Neural cell (in vitro differentiated cells): ENCODE results near the gene PALD1. TPM values are rescaled to one million over a fixed set of nuclear protein-coding genes. Genes with fewer than 3 reads are reported as not detected.

Experiments used
- H2AFZ ChIP-seq: fragments of 200-600, 300-800 bp; sonication (generic), shearing (Covaris generic); 2 replicates; pipeline ENCODE4 v1.6.0; 2014; ENCODE audit warnings: low read depth, mild to moderate bottlenecking, antibody characterized with exemption, low read length, moderate library complexity
- H3F3A ChIP-seq: fragments of 200-600 bp; shearing (Covaris generic); 2 replicates; pipeline ENCODE4 v1.6.1; 2016; ENCODE audit warnings: mild to moderate bottlenecking, moderate library complexity, mixed read lengths, antibody characterized with exemption, low read length; ENCODE audit not compliant: insufficient read depth, poor library complexity, severe bottlenecking
- H3K27ac ChIP-seq: fragments of 200-600, 300-800 bp; sonication (generic), shearing (Covaris generic); 2 replicates; pipeline ENCODE4 v1.5.1; 2014; ENCODE audit warnings: mild to moderate bottlenecking, low read length, moderate library complexity
- H3K27me3 ChIP-seq: fragments of 300-800, 200-600 bp; sonication (generic), shearing (Covaris generic); 2 replicates; pipeline ENCODE4 v1.6.0; 2014; ENCODE audit warnings: mild to moderate bottlenecking, low read depth, low read length, moderate library complexity; ENCODE audit not compliant: insufficient read depth
- H3K36me3 ChIP-seq: fragments of 300-800, 200-600 bp; sonication (generic), shearing (Covaris generic); 2 replicates; pipeline ENCODE4 v1.5.1; 2014; ENCODE audit warnings: mild to moderate bottlenecking, antibody characterized with exemption, low read length, moderate library complexity; ENCODE audit not compliant: insufficient read depth
- H3K4me2 ChIP-seq: fragments of 300-800, 200-600 bp; sonication (generic), shearing (Covaris generic); 2 replicates; pipeline ENCODE4 v1.6.0; 2014; ENCODE audit warnings: mild to moderate bottlenecking, low read length
- H3K4me3 ChIP-seq: fragments of 300-800, 200-600 bp; sonication (generic), shearing (Covaris generic); 2 replicates; pipeline ENCODE4 v1.5.1; 2014; ENCODE audit warnings: mild to moderate bottlenecking, low read length, moderate library complexity
- H3K79me2 ChIP-seq: fragments of 200-600 bp; shearing (Covaris generic); replicated peaks from 2 replicates; pipeline ENCODE4 v1.6.0; 2014; ENCODE audit warnings: mild to moderate bottlenecking, low read length, moderate library complexity; ENCODE audit not compliant: insufficient read depth
- H3K9ac ChIP-seq: fragments of 300-800, 200-600 bp; sonication (generic), shearing (Covaris generic); 2 replicates; pipeline ENCODE4 v1.6.1; 2016; ENCODE audit warnings: mild to moderate bottlenecking, low read length, mixed read lengths
- H3K9me2 ChIP-seq: fragments of 200-600 bp; shearing (Covaris generic); 2 replicates; pipeline ENCODE4 v1.6.1; 2016; ENCODE audit warnings: mild to moderate bottlenecking, low read length, mixed read lengths; ENCODE audit not compliant: insufficient read depth
- H3K9me3 ChIP-seq: fragments of 200-600, 300-800 bp; sonication (generic), shearing (Covaris generic); 2 replicates; pipeline ENCODE4 v1.6.1; 2016; ENCODE audit warnings: mild to moderate bottlenecking, mixed run types, low read length, moderate library complexity, mixed read lengths
- H4K20me1 ChIP-seq: fragments of 200-600 bp; shearing (Covaris generic); 2 replicates; pipeline ENCODE4 v1.6.1; 2016; ENCODE audit warnings: mild to moderate bottlenecking, mixed run types; ENCODE audit not compliant: insufficient read depth
- EP300 ChIP-seq: fragments of 450-650 bp; conservative IDR thresholded peaks from 2 replicates; pipeline ENCODE4 v1.6.1; 2014; ENCODE audit warnings: antibody characterized with exemption, mild to moderate bottlenecking, moderate library complexity; ENCODE audit not compliant: poor library complexity, severe bottlenecking
- EZH2 ChIP-seq: fragments of 200-600, 300-800 bp; shearing (Covaris generic), sonication (generic); IDR thresholded peaks from 2 replicates; pipeline ENCODE4 v1.6.1; 2014; ENCODE audit warnings: antibody characterized with exemption, low read length, borderline replicate concordance, mild to moderate bottlenecking; ENCODE audit not compliant: insufficient read depth, poor library complexity, severe bottlenecking
- MXI1 ChIP-seq: fragments of 450-650 bp; conservative IDR thresholded peaks from 2 replicates; pipeline ENCODE4 v1.6.1; 2014; ENCODE audit warnings: antibody characterized with exemption, mild to moderate bottlenecking; ENCODE audit not compliant: poor library complexity, severe bottlenecking
- POLR2AphosphoS5 ChIP-seq: IDR thresholded peaks from 2 replicates; pipeline ENCODE4 v1.6.1; 2012
- RAD21 ChIP-seq: fragments of 450-650 bp; conservative IDR thresholded peaks from 2 replicates; pipeline ENCODE4 v1.6.1; 2014; ENCODE audit warnings: antibody characterized with exemption, mild to moderate bottlenecking, moderate library complexity
- SMC3 ChIP-seq: fragments of 450-650 bp; conservative IDR thresholded peaks from 2 replicates; pipeline ENCODE4 v1.6.1; 2014; ENCODE audit warnings: antibody characterized with exemption, mild to moderate bottlenecking, moderate library complexity; ENCODE audit not compliant: poor library complexity
- TAF1 ChIP-seq: IDR thresholded peaks from 2 replicates; pipeline ENCODE4 v1.6.1; 2012; ENCODE audit warnings: low read depth
- polyA plus RNA-seq: library from polyadenylated mRNA; depleted of rRNA; stranded (reverse); fragments of >200 nt; gene quantifications from 2 replicates; pipeline ENCODE4 v1.2.3, GENCODE V29; 2014
- TF ChIP-seq, protein P1 (sequence below): IDR thresholded peaks from 2 replicates; pipeline ENCODE4 v1.6.1; 2012; ENCODE audit warnings: borderline replicate concordance
- TF ChIP-seq, protein P2 (sequence below): fragments of 450-650 bp; IDR thresholded peaks from 2 replicates; pipeline ENCODE4 v1.5.1; 2014; ENCODE audit warnings: antibody characterized with exemption, mild to moderate bottlenecking, moderate library complexity; ENCODE audit not compliant: poor library complexity, severe bottlenecking

Gene PALD1
- polyA plus RNA-seq, 1 donor from 2014 or later = 1.1 TPM

GRCh38 chr10:70540789-70541360 is 62.3 kb downstream of the PALD1 start:
- Histone ChIP-seq H3K9ac (no peak overlapping the region), H3F3A (no peaks in the 10 kb centered on the region), H4K20me1 (no peaks in the 10 kb centered on the region), H3K36me3 (no peaks in the 10 kb centered on the region), H3K27me3 (no peaks in the 10 kb centered on the region), H3K79me2 (no peaks in the 10 kb centered on the region), H2AFZ (no peak overlapping the region), H3K27ac (no peak overlapping the region), H3K4me3 (no peak overlapping the region), H3K9me3 (no peaks in the 10 kb centered on the region), H3K4me2 (no peak overlapping the region), H3K9me2 (no peaks in the 10 kb centered on the region)
- TF ChIP-seq MXI1 = no peak

- Histone ChIP-seq H3K27me3 (no peaks in the 10 kb centered on the region), H3F3A (no peaks in the 10 kb centered on the region), H3K9ac (no peak overlapping the region), H3K9me3 (no peaks in the 10 kb centered on the region), H3K9me2 (no peaks in the 10 kb centered on the region), H2AFZ (no peak overlapping the region), H3K36me3 (no peaks in the 10 kb centered on the region), H4K20me1 (no peaks in the 10 kb centered on the region), H3K4me2 (no peak overlapping the region), H3K4me3 (no peak overlapping the region), H3K27ac (no peak overlapping the region), H3K79me2 (no peaks in the 10 kb centered on the region)
- TF ChIP-seq EZH2 (no peak), RAD21 (no peak), POLR2AphosphoS5 (no peak), EP300 (no peak), TAF1 (no peak), MXI1 (no peak), SMC3 (no peak)
- TF ChIP-seq, protein P1, sequence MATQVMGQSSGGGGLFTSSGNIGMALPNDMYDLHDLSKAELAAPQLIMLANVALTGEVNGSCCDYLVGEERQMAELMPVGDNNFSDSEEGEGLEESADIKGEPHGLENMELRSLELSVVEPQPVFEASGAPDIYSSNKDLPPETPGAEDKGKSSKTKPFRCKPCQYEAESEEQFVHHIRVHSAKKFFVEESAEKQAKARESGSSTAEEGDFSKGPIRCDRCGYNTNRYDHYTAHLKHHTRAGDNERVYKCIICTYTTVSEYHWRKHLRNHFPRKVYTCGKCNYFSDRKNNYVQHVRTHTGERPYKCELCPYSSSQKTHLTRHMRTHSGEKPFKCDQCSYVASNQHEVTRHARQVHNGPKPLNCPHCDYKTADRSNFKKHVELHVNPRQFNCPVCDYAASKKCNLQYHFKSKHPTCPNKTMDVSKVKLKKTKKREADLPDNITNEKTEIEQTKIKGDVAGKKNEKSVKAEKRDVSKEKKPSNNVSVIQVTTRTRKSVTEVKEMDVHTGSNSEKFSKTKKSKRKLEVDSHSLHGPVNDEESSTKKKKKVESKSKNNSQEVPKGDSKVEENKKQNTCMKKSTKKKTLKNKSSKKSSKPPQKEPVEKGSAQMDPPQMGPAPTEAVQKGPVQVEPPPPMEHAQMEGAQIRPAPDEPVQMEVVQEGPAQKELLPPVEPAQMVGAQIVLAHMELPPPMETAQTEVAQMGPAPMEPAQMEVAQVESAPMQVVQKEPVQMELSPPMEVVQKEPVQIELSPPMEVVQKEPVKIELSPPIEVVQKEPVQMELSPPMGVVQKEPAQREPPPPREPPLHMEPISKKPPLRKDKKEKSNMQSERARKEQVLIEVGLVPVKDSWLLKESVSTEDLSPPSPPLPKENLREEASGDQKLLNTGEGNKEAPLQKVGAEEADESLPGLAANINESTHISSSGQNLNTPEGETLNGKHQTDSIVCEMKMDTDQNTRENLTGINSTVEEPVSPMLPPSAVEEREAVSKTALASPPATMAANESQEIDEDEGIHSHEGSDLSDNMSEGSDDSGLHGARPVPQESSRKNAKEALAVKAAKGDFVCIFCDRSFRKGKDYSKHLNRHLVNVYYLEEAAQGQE = no peak
- TF ChIP-seq, protein P2, sequence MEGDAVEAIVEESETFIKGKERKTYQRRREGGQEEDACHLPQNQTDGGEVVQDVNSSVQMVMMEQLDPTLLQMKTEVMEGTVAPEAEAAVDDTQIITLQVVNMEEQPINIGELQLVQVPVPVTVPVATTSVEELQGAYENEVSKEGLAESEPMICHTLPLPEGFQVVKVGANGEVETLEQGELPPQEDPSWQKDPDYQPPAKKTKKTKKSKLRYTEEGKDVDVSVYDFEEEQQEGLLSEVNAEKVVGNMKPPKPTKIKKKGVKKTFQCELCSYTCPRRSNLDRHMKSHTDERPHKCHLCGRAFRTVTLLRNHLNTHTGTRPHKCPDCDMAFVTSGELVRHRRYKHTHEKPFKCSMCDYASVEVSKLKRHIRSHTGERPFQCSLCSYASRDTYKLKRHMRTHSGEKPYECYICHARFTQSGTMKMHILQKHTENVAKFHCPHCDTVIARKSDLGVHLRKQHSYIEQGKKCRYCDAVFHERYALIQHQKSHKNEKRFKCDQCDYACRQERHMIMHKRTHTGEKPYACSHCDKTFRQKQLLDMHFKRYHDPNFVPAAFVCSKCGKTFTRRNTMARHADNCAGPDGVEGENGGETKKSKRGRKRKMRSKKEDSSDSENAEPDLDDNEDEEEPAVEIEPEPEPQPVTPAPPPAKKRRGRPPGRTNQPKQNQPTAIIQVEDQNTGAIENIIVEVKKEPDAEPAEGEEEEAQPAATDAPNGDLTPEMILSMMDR = no peak
Measured at GRCh38 chr10:70541736-70542564, 63.4 kb downstream of the PALD1 start.
